ENCODE measurements around the gene RNF224. TPM values are rescaled to one million over a fixed set of nuclear protein-coding genes. Genes with fewer than 3 reads are reported as not detected.

RNF224 gene
- polyA plus RNA-seq, 1 donor: 2.4 TPM

GRCh38 chr9:137227853-137228505 is 677 bp downstream of the RNF224 start:
- DNase-seq (ENCODE audit: low read depth): no peak

- DNase-seq (ENCODE audit: low read depth): no peak
Observed at GRCh38 chr9:137228506-137228967, 1.2 kb downstream of the RNF224 start.

GRCh38 chr9:137228968-137229896 is 1.9 kb downstream of the RNF224 start:
- DNase-seq (ENCODE audit: low read depth): no peak

- no peak for DNase-seq (ENCODE audit: low read depth)
Observed at GRCh38 chr9:137229903-137230704, 2.8 kb downstream of the RNF224 start.

GRCh38 chr9:137230705-137231371 is 3.5 kb downstream of the RNF224 start, which contains the start of gene SLC34A3:
Gene SLC34A3, plus strand, starts transcription at chr9:137230901. Its CDS starts 802 bp downstream, at chr9:137231703.
- no peak for DNase-seq (ENCODE audit: low read depth)

GRCh38 chr9:137231372-137232039 is 4.2 kb downstream of the RNF224 start:
- no peak for DNase-seq (ENCODE audit: low read depth)

- DNase-seq (ENCODE audit: low read depth): no peak
Observed at GRCh38 chr9:137232101-137232500, 4.8 kb downstream of the RNF224 start.

- DNase-seq (ENCODE audit: low read depth): no peak
Observed at GRCh38 chr9:137232510-137232909, 5.2 kb downstream of the RNF224 start.

- no peak for DNase-seq (ENCODE audit: low read depth)
Observed at GRCh38 chr9:137233143-137233980, 6.1 kb downstream of the RNF224 start.

GRCh38 chr9:137234055-137234697 is 6.9 kb downstream of the RNF224 start:
- DNase-seq (ENCODE audit: low read depth): no peak

- no peak for DNase-seq (ENCODE audit: low read depth)
Observed at GRCh38 chr9:137234758-137235423, 7.6 kb downstream of the RNF224 start.

- no peak for DNase-seq (ENCODE audit: low read depth)
Observed at GRCh38 chr9:137235424-137236237, 8.3 kb downstream of the RNF224 start.

- DNase-seq (ENCODE audit: low read depth): no peak
Observed at GRCh38 chr9:137236238-137236935, 9.1 kb downstream of the RNF224 start.

GRCh38 chr9:137236936-137237421 is 9.7 kb downstream of the RNF224 start:
- no peak for DNase-seq (ENCODE audit: low read depth)

GRCh38 chr9:137237759-137238726 is 10.7 kb downstream of the RNF224 start:
- DNase-seq (ENCODE audit: low read depth): no peak
